Stimulated activated memory B cell treated with anti-CD40 and anti-IgM and Interleukin-4, amounts not matched to agents 10 μg/mL and 1 μg/mL and 100 μg/mL, for 72 hours (primary cell): ENCODE measurements around the gene FRK.
A peak's percentile ranks its signal among the peaks of the same experiment; 100 is the strongest.

Experiments used
- ATAC-seq: fragments of 150-1000 bp; cut with Tn5 transposase; 2 replicates; pipeline ENCODE4 v1.10.0; 2021
- H3K27ac Mint-ChIP-seq: one replicate; pipeline ENCODE4 v1.8.0; 2022; ENCODE audit warnings: mild to moderate bottlenecking, mixed read lengths
- H3K27me3 Mint-ChIP-seq: one replicate; pipeline ENCODE4 v1.8.0; 2022; ENCODE audit warnings: mixed read lengths
- H3K36me3 Mint-ChIP-seq: one replicate; pipeline ENCODE4 v1.8.0; 2022; ENCODE audit warnings: mixed read lengths
- H3K4me1 Mint-ChIP-seq: one replicate; pipeline ENCODE4 v1.8.0; 2022; ENCODE audit warnings: mixed read lengths
- H3K4me3 Mint-ChIP-seq: one replicate; pipeline ENCODE4 v1.8.0; 2022; ENCODE audit warnings: mild to moderate bottlenecking, moderate library complexity, mixed read lengths
- H3K9me3 Mint-ChIP-seq: one replicate; pipeline ENCODE4 v1.8.0; 2022; ENCODE audit warnings: mixed read lengths

FRK gene

GRCh38 chr6:116029535-116029934 is 31.2 kb downstream of the FRK start:
- H3K36me3 Mint-ChIP-seq, result no peaks in the 10 kb centered on the region
- no peak overlapping the region for H3K4me3 Mint-ChIP-seq
- H3K9me3 Mint-ChIP-seq, result no peaks in the 10 kb centered on the region
- no peak overlapping the region for H3K27ac Mint-ChIP-seq
- H3K4me1 Mint-ChIP-seq, result peaks cover 11% of the 10 kb centered on the region
- H3K27me3 Mint-ChIP-seq, result no peaks in the 10 kb centered on the region
- ATAC-seq, result no peak

GRCh38 chr6:116028233-116028632 is 32.5 kb downstream of the FRK start:
- Mint-ChIP-seq H3K36me3 (no peaks in the 10 kb centered on the region), H3K4me1 (peaks cover 11% of the 10 kb centered on the region), H3K27me3 (no peaks in the 10 kb centered on the region), H3K4me3 (no peak overlapping the region), H3K9me3 (no peaks in the 10 kb centered on the region), H3K27ac (no peak overlapping the region)
- no peak for ATAC-seq

GRCh38 chr6:116027801-116028200 is 32.9 kb downstream of the FRK start:
- H3K27ac Mint-ChIP-seq, result no peak overlapping the region
- no peaks in the 10 kb centered on the region for H3K36me3 Mint-ChIP-seq
- no peak overlapping the region for H3K4me3 Mint-ChIP-seq
- H3K9me3 Mint-ChIP-seq, result no peaks in the 10 kb centered on the region
- H3K27me3 Mint-ChIP-seq, result no peaks in the 10 kb centered on the region
- ATAC-seq, result no peak
- H3K4me1 Mint-ChIP-seq, result peaks cover 11% of the 10 kb centered on the region

DNA sequence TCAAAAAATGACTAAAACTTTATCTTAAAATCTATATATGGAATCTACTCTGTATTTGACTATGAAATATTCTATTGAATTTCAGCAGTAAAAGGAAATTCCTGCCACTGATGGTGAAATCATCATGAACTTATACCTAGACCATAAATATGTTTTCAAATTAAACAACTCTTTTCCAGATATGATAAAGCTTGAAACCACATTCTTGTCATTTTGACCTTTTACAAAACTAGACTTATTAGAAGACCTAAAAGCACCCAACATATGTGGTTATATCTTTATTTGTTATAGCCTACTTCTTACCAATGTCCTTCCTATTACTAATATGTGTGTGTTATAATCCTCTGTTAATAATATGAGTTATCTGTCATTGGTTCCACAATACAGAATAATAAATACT is 35.3 kb downstream of the FRK start:
- peaks cover 15% of the 10 kb centered on the region for H3K4me1 Mint-ChIP-seq
- no peaks in the 10 kb centered on the region for H3K27me3 Mint-ChIP-seq
- no peaks in the 10 kb centered on the region for H3K36me3 Mint-ChIP-seq
- no peaks in the 10 kb centered on the region for H3K9me3 Mint-ChIP-seq
- no peak overlapping the region for H3K4me3 Mint-ChIP-seq
- H3K27ac Mint-ChIP-seq, result no peak overlapping the region
- ATAC-seq, result no peak

GRCh38 chr6:116022841-116023445 is 37.7 kb downstream of the FRK start:
- H3K9me3 Mint-ChIP-seq, result no peaks in the 10 kb centered on the region
- peaks cover 22% of the 10 kb centered on the region for H3K4me1 Mint-ChIP-seq
- H3K27me3 Mint-ChIP-seq, result no peaks in the 10 kb centered on the region
- H3K4me3 Mint-ChIP-seq, result no peak overlapping the region
- no peak overlapping the region for H3K27ac Mint-ChIP-seq
- no peak for ATAC-seq
- no peaks in the 10 kb centered on the region for H3K36me3 Mint-ChIP-seq

DNA sequence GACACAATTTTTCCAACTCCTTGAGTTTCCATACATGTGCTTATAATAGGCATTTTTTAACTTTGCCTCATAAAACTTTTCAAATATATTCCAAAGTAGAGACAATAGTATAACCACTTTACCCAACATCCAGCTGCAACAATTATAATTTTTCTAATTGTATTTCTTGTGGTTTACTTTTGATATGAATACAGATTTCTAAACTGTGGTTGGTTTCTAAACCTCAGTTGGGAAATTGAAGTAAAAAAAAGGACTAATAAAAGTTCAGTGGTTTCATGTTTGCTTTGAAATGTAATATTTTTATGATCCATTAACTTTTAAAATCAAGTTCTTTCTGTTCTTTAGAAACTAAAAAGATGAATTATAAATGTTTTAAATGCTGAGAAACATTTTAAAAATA is 40.0 kb downstream of the FRK start:
- H3K4me3 Mint-ChIP-seq, result peak overlapping the region; percentile 1
- H3K9me3 Mint-ChIP-seq, result no peaks in the 10 kb centered on the region
- H3K27ac Mint-ChIP-seq, result peak overlapping the region; percentile 35
- H3K4me1 Mint-ChIP-seq, result peaks cover 42% of the 10 kb centered on the region
- ATAC-seq, result no peak
- H3K36me3 Mint-ChIP-seq, result no peaks in the 10 kb centered on the region
- no peaks in the 10 kb centered on the region for H3K27me3 Mint-ChIP-seq

GRCh38 chr6:116019428-116019827 is 41.3 kb downstream of the FRK start:
- ATAC-seq, result peak; percentile 95
- no peaks in the 10 kb centered on the region for H3K9me3 Mint-ChIP-seq
- peaks cover 6% of the 10 kb centered on the region for H3K36me3 Mint-ChIP-seq
- H3K4me3 Mint-ChIP-seq, result no peak overlapping the region
- H3K27ac Mint-ChIP-seq, result peak overlapping the region; percentile 67
- H3K27me3 Mint-ChIP-seq, result no peaks in the 10 kb centered on the region
- H3K4me1 Mint-ChIP-seq, result peaks cover 51% of the 10 kb centered on the region

GRCh38 chr6:116018976-116019375 is 41.7 kb downstream of the FRK start:
- Mint-ChIP-seq H3K9me3 (no peaks in the 10 kb centered on the region), H3K4me1 (peaks cover 51% of the 10 kb centered on the region)

DNA sequence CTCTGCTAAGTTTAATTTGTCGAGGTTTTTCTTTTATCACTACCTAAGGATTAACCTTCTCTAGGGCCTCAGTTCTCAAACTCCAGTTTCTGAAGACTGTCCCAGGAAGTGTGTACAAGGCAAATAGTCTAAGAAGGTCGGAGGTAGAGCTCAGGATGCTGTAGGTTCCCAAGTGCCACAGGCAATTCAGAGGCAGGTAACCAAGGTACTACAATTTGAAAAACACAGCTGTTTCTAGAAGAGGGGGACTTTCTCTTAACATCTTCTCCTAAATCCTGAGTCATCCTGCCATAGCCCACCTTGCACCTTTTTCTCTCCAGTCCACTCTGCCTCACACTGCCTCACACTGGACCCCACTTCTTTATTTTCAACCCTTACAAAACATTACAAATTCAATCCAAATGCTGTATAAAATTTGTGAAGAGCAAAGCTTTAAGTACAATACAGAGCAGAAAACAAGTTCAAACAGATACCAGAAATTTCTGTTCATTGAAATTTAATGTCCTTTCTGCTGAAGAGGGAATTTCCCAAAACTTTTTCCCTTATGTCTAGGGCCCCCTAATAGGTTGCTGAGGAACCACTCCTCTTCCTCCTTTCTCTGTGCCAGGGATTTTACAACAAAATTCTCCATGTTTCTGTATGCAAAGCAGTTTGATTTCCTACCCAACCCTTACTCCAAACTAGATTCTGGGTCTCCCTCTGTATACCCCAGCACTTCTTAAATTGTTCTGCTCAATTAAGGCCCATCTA is 43.0 kb downstream of the FRK start:
- Mint-ChIP-seq H3K4me3 (no peak overlapping the region), H3K9me3 (no peaks in the 10 kb centered on the region)

More at GRCh38 chr6:116018976-116019375, 41.7 kb downstream of the FRK start:
- peak overlapping the region; percentile 67 for H3K27ac Mint-ChIP-seq
- H3K27me3 Mint-ChIP-seq, result no peaks in the 10 kb centered on the region
- H3K4me3 Mint-ChIP-seq, result no peak overlapping the region
- peaks cover 6% of the 10 kb centered on the region for H3K36me3 Mint-ChIP-seq
- no peak for ATAC-seq

DNA sequence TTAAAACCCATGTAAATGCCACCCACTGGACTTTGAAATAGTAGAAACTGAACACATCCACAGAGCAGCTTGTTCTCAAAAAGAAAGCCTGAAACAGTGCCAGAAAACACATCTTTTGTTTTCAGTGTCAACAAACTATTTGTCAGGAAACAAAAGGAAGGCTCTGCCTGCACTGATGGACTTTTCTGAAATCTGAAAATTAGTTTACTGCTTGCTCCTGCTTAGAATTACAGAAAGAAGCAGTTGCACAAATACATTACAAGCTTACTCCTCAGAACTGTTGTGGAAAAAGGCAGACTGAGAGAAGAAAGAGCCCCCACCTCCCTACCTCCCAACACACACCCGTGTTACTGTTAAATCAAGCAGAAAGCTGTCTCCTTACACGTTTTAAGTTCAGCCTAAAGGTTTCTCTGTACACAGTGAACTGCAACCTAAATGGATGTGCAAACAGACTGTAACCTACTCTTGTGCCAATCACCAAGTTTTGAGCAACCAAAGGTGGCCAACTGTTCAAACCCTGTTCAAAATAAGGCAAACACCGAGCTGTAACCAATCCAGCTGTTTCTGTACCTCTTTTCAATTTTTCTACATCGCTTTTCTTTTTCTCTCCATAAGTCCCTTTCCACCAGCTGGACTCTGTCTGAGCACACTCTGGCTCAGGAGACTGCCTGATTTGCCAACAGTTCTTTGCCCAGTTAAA is 43.7 kb downstream of the FRK start:
- ATAC-seq, result no peak
- H3K27ac Mint-ChIP-seq, result peak overlapping the region; percentile 77

More for the DNA sequence above, 43.0 kb downstream of the FRK start:
- H3K27ac Mint-ChIP-seq, result peak overlapping the region; percentile 77
- H3K4me1 Mint-ChIP-seq, result peaks cover 51% of the 10 kb centered on the region
- H3K27me3 Mint-ChIP-seq, result no peaks in the 10 kb centered on the region
- peaks cover 6% of the 10 kb centered on the region for H3K36me3 Mint-ChIP-seq
- no peak for ATAC-seq

GRCh38 chr6:116015983-116016382 is 44.7 kb downstream of the FRK start:
- Mint-ChIP-seq H3K9me3 (no peaks in the 10 kb centered on the region), H3K4me3 (no peak overlapping the region), H3K4me1 (peaks cover 61% of the 10 kb centered on the region), H3K27ac (peak overlapping the region; percentile 6), H3K27me3 (no peaks in the 10 kb centered on the region), H3K36me3 (peaks cover 6% of the 10 kb centered on the region)
- no peak for ATAC-seq

More for the DNA sequence above, 43.7 kb downstream of the FRK start:
- peaks cover 6% of the 10 kb centered on the region for H3K36me3 Mint-ChIP-seq
- peaks cover 52% of the 10 kb centered on the region for H3K4me1 Mint-ChIP-seq
- H3K9me3 Mint-ChIP-seq, result no peaks in the 10 kb centered on the region
- H3K27me3 Mint-ChIP-seq, result no peaks in the 10 kb centered on the region
- no peak overlapping the region for H3K4me3 Mint-ChIP-seq

DNA sequence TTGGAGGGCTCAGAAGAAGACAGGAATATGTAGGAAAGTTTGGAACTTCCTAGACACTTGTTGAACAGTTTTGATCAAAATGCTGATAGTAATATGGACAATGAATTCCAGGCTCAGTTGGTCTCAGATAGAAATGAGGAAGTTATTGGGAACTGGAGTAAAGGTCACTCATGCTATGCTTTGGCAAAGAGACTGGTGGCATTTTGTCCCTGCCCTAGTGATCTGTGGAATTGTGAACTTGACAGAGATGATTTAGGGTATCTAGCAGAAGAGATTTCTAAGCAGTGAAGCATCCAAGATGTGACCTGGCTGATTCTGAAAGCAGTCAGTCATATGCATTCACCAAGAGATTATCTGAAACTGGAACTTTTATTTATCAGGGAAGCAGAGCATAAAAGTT is 45.1 kb downstream of the FRK start:
- Mint-ChIP-seq H3K9me3 (no peaks in the 10 kb centered on the region), H3K27me3 (no peaks in the 10 kb centered on the region), H3K4me3 (no peak overlapping the region), H3K36me3 (peaks cover 6% of the 10 kb centered on the region), H3K27ac (peak overlapping the region; percentile 6), H3K4me1 (peaks cover 59% of the 10 kb centered on the region)
- ATAC-seq, result no peak

DNA sequence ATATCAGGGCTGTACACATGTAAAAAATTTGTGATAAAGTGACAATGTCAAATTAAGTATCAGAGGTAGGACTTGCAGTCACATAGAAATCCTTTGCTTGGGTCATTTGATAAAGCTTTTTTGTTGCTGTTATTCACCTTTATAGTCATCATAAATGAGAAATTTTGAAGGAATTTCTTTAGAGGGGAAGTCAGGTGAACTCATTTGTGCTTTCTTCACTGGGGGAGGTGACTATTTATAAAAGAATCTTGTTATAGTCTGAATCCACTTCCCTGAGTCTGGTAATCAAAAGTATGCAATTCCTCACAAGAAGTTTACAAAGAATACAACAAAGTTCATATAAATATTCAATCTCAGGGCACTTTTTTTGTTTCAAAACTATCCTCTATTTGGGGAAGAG is 47.7 kb downstream of the FRK start:
- Mint-ChIP-seq H3K27me3 (no peaks in the 10 kb centered on the region), H3K9me3 (no peaks in the 10 kb centered on the region), H3K4me1 (peaks cover 48% of the 10 kb centered on the region), H3K36me3 (peaks cover 6% of the 10 kb centered on the region), H3K4me3 (no peak overlapping the region), H3K27ac (no peak overlapping the region)
- no peak for ATAC-seq

DNA sequence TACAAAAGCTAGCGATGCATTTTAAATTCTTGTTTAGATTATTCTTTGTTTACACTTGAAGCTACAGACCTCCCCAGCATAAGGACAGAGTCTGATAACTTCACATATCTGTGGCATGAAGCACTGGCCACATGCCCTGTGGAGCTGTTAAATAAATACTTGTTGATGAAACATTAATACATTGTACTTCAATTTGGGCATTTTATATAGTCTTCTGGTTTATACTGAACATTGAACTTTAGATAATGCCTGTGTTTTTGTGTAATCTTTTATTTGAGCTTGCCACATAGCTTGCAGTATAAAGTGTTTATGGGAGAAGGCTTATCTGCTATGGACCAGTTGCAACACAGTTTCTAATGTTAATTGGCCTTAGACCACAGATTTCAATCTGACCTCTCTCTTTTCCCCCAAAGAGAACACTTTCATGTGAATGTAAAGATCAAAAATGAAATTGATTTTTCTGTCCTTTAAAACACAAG is 48.2 kb downstream of the FRK start:
- Mint-ChIP-seq H3K9me3 (no peaks in the 10 kb centered on the region), H3K4me1 (peaks cover 44% of the 10 kb centered on the region), H3K4me3 (no peak overlapping the region), H3K27me3 (no peaks in the 10 kb centered on the region), H3K36me3 (peaks cover 6% of the 10 kb centered on the region), H3K27ac (no peak overlapping the region)
- ATAC-seq, result no peak

GRCh38 chr6:116011520-116011919 is 49.2 kb downstream of the FRK start:
- Mint-ChIP-seq H3K9me3 (no peaks in the 10 kb centered on the region), H3K4me3 (no peak overlapping the region), H3K4me1 (peaks cover 34% of the 10 kb centered on the region), H3K36me3 (peaks cover 6% of the 10 kb centered on the region), H3K27me3 (no peaks in the 10 kb centered on the region), H3K27ac (no peak overlapping the region)
- peak; percentile 67 for ATAC-seq
